GM19328 (cell line): Measurements from ENCODE around the gene SLC18A3.

ENCODE experiments used
- ATAC-seq: cut with Tn5 transposase; IDR thresholded peaks from one replicate; pipeline ENCODE4 v1.9.1; 2021; ENCODE audit warnings: mild to moderate bottlenecking, moderate library complexity; ENCODE audit not compliant: unreplicated experiment

The SLC18A3 gene

DNA sequence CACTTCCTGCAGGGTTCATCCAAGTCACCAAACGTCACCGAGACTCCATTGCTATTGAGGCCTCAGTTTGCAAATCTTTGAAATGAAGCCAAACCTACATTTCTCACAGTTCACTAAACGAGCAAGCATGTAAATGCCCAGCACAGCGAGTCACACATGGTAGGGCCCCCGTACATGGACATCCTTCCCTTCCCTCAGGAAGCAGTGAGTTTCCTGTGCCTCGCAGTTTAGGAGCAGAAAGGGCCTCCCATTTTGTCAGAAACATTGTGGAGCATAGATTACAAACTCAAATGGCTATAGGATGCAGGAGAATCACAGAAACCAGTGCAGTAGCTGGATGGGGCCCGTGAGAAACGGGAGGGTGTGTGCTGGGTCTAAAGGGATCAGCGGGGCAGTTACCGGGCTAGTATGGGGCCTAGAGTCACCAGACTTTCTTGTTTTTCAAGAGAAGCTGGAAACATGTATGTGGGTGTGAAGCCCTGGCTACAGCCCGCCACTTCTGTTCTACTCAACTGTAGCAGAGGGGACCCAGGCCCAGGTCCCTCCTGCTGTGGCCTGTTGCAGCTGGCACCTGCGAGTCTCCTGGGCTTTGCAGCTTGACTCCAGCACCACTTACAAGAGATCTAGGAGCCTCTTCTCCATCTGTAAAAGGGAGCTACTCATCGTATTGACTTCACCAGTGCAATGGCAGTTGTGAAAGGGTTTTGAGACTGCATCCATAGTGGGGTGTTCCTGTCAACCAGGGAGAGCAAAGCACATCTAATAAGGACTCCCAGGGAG lies 14.2 kb upstream of the SLC18A3 start:
- no peak for ATAC-seq

DNA sequence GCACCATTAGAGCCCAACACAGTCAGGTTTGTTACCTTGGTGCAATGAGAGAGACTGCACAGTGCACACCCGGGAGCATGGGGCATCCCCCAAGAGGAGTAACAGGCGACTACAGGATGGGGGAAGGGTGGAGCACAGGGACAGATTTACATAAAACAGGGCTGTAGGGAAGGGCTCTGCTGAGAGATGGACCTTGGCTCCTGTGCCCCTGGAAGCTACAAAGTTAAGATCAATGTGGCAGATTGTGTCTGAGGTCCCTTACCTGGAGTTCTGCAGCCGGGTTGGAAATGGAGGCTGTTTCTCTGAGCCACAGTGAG lies 13.7 kb upstream of the SLC18A3 start:
- ATAC-seq, result no peak

DNA sequence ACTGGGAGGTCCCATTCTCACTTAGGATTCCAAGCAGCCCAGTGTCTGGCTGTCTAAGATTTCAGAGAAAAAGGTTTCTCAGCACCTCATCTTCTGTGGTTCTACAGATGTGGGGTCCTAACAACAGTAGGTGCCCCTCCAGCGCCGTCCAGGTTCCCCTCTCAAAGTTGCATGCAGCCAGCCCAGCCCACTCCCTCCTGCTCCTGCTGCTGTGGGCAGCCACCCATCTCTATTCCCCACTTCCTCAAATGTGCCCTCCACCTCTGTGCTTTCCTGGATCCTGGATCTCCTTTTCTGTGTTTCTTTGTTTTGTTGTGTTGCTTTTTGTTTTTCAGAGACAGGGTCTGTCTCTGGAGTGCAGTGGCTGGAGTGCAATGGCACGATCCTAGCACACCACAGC lies 13.3 kb upstream of the SLC18A3 start:
- no peak for ATAC-seq

DNA sequence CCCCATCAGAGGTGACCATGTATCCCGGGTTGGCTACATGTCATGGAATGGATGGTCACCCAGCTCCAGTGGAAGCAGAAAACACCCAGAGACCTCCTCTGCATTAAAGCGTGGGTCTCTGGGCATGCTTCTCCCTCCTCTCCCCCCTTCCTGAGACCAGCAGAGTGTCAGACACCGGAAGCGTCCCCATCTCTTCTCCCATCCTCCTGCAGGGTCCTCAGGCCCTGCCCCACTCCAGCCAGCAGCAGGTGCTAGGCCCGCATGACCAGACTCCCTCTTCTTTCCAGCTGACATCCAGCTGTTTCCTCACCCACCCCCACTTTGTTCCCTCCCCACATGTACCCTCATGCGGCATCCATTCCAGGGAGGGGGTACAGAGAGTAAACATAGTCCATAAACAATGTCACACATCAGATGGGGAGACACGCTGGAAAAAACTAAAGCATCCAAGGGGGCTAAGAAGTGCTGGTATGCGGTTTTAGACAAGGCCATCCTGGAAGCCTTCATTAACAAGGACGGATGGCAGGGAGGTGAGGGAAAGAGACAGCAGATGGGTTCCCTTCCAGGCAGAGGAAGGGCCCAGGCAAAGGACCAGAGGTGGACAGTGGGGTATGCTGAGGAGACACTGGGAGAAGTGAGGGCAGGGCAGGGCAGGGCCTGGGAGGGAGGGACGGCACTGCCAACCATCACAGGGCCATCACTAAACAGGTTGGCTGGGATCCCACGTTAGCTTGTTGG lies 12.5 kb upstream of the SLC18A3 start:
- no peak for ATAC-seq

DNA sequence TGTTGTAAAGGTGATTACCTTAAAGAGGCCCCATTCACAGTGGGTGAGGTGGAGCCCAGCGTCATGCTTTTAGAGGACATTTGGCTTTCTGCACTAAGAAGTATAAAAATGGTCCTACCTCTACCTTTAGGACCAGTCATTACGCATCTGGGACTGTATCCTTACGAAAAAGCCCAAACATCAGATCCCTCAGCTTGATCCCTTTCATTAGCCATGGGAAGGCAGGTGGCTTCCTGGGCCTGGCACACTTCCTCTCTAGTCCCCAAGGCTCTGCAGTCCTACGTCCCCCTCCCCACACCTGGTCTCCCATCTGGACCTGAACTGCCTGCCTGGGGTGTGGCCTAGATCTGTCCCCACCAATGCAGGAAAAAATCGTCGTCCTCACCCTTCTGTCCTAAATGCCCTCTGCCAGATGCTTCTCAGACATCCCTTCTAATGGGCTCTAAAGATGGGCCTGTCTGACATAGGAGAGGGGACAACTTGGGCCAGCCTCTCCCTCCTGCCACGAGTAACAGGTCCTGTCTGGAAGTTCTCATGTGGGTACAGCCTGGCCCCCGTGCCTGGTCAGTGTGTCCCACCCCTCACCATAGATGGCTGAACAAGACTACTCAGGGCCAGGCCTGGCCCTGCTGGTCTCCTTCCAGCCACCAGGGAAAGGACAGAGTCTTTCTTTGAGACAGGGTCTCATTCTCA lies 11.8 kb upstream of the SLC18A3 start:
- no peak for ATAC-seq

DNA sequence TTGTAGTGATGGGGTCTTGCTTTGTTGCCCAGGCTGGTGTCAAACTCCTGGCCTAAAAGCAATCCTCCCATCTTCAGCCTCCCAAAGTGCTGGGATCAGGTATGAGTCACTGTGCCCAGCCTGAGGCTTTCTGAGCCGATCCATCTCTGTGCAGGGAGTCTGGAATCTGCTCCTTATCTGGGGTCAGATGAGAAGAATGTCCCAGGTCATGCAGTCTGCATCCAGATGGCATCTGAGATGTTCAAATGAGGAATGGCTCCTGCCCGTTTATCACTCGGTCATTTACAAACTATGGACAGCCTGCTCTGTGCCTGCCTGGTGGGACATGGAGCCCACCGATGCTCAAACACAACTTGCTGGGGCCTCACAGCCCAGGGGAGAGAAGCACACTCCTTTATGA lies 11.1 kb upstream of the SLC18A3 start:
- ATAC-seq, result no peak

DNA sequence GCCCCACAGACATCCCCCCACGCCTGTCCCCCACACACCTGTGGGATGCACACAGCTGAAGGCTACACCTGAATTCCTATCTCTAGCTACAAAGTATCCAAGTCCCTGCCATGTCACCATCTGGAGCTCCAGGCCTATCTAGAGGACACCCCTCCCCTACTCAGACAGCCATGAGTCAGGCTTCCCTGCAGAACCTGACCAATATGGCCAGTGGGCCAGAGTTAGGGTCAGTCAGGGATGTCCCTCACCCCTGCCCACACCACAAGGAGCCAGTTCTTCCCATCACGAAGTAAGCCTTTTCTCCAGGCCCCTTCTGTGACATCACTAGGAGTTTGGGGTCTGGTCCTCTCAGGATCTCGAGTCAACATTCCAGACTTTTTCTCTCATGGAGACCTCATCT lies 10.6 kb upstream of the SLC18A3 start:
- no peak for ATAC-seq

DNA sequence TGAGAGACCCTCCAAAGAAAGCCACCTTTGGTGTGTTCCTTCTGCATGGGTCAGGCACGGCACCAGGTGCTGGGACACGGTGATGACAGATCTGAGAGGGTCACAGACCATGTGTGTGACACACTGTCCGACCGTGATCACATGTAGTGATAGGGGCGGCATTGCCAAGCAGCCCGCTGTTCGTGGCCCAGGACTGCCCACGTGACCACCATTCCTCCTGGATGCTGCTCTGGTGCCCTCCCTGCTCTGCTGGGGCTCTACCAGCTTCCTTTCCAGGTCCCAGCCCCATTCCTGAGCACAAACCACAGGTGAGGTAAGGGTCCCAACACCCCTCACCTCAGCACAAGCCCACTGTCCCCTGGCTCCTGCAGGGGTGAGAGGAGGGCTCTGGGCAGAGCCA lies 10.1 kb upstream of the SLC18A3 start:
- ATAC-seq, result no peak

DNA sequence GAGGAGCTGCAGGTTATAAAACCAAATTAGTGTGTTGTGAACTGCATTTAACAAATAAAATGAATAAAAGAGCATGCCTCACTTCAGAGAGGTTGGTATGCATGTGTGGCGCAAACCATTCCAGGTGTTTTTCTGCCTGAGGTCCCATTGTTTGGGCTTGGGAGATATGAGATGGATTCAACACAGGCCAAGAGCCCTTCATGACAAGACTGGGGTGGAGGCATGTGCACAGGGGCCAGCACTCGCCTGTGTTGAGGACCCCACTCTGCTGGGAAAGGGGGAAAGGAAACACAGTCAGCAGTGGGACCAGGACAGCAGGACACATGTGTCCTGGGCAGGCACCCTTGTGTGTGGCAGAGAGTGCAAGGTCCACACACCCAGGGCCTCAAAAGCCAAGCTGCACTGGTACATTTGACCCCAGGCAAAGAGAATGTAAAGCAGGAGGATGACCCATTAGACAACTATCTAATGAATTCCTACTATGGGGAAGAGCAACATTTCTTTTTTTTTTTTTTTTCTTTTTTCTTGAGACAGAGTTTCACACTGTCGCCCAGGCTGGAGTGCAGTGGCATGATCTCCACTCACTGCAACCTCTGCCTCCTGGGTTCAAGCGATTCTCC lies 9.2 kb upstream of the SLC18A3 start:
- no peak for ATAC-seq

DNA sequence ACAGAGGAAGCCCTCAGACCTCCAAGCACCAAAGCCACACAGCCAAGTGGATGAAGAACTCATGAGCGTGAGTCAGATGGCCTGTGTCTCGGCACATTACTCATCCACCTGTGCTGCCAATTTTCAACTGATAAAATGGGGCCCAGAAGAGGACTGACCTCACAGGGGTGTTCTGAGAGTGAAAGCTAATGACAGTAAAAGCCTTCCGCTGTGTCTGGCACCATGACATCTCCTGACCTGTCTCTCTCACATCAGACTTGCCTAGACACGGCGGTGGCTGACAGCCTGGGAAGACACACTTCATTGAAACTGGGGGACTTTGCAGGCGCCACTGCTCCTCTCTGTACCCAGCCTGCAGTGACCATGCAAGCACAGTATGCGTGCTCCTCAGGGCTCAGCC lies 8.3 kb upstream of the SLC18A3 start:
- no peak for ATAC-seq

DNA sequence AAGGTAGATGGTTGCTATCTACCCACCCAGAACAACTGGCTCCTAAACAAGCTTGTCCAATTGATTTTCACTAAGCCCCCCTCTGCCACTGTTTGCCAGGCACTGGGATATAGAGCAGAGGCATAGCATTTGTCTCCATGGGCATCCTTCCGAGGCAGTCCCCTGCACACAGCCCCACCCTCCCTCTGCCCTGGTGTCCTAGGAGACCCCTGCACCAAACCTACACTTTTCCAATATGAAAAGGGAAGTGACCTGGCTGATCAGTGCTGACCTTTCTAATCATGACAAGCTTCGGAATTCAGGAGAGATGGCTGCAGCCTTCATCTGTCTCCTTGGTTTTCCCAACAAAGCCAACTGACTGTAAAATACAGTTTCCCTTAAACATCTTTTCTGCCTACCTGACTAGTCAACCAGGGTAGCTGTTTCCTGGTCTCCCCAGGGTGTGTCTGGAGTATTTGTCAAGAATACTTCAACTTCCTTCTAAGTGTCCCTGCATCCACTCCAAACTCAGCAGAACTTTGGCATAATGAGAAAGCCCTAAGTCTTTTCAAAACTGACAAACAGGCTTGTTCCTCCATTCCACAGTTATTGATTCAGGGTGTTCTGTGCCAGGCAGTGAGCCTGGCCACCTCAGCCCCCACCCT lies 7.6 kb upstream of the SLC18A3 start:
- ATAC-seq, result no peak

DNA sequence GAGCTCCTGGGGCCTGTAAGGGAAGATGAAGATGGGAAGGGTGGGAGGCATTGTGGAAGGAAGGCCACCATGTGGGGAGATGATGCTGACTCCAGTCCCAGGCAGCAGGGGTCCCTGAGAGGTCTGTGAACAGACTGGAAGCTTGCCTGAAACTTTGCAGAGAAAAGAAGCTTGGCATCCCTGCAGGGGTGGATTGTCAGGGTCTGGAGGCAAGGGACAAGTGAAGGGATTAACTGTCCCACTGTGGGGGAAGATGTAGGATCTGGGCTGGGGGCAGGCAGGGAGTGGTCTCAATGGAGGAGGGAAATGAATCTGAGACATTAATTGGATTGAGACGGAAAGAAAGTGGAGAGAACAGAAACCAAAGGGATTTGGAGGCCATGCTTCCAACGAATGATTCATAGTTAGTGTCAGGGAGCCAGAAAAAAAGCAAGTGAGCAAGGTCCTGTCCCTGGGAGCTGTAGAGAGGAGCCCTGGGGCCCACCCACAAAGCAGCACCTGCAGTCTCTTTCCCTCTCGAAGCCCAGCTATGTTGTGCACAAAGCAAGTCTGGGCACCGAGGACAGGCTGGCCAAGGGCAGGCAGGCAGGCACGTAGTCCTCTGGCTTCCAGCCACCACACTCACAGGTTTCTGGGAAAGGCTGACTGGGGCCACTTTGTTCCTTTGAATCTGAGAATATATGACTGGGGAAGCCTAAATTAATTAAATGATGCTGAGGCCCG lies 4.7 kb upstream of the SLC18A3 start:
- ATAC-seq, result no peak

DNA sequence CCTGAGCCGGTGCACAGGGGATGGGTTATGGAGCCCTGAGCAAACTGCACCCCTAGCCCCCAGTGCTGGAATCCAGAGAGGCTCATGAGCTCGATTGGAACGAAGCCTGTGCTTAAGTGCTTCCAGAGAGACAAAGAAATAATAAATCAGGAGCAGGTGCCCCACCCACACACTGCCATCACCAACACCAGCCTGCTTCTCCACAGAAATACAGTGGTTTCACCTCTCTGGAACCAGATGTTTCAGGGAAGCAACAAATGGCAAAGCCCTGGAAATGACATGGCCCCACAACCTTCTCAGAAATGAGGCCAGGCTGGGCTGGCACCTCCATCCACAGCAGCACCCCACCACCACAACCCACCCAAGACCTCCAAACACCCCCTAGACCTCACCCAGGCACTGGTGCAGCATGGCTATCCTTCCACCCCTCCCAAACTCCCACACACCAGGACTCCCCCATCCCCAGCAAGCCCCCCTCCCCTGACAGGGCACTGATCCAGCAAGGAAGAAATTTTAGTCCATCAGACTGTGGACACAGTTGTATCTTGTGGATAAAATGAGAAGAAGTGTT lies 4.1 kb upstream of the SLC18A3 start:
- ATAC-seq, result no peak

DNA sequence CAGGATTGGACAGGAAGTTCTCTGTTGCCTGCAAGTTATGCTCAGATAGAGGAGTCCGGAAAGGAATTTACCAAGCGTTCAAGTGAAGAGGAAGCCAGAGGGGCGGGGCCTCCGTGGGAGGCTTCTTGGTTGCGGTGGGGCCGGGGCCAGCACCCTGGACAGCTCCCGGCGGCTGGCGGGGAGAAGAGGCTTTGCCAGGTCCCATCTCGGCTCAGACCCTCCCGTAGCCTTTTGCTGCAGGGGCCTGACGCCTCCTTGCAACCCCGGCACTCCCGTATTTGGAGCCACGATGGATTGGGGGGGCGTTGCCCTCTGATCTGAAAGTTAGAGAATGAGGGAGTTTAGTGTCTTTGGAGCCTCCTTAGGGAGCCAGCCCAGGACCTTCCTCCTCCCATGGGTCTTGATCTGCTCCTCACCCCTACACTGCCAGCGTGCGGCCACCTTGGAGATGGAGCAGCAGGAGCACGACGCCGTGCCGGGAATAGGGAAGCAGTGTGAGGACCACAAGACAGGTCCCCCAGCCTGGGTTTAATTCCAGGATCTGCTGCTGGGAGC lies 3.1 kb upstream of the SLC18A3 start:
- no peak for ATAC-seq

DNA sequence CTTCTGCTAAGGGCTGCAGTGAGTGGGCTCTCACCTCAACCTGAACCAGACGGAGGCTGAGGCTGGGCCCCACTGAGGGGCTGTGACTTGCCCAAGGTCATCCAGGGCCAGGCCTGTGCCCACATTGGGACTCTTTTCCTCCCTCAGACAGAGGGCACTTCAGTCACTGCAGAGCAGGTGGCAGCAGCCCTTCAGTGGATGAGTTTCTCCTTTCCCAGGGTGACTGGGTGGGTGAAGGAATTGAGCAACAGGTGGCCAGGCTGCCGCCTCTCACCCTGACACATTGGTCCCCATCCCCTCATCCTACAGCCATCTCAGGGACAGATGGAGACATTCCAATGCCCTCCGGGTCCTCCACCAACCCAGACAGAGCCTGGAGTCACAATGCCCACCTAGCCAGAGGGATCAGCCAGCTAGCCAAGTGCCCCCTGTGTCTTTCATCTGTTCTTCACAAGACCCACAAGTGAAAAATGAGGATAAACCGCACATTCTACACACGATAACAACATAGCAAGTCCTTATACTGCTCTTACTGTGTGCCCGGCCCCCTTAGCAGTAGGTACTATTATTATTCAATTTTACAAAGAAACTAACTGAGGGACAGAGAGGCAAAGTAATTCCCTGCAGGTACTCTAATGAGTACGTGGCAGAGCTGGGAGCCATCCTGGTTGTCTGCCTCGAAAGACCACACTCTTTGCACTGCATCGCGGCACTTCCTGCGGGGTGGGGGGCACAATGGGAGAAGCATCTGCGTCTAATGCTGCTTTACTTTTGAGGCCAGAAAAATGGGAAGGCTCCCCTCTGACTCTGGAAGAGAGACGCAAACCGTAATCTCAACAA lies 1.7 kb upstream of the SLC18A3 start:
- no peak for ATAC-seq

DNA sequence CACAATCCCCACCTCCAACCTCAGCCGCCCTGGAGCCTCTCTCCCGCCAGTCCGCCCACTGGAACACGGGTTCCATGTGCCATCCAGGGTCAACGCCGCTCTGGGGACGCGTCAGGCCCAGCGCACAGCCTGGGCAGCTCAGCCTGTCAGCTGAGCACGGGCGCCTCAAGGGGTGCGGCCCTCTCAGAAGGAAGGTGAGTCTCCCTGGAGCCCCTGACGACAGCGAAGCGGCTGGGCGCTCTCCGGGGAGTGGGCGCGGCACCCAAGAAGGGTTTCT lies 1.2 kb upstream of the SLC18A3 start:
- no peak for ATAC-seq

DNA sequence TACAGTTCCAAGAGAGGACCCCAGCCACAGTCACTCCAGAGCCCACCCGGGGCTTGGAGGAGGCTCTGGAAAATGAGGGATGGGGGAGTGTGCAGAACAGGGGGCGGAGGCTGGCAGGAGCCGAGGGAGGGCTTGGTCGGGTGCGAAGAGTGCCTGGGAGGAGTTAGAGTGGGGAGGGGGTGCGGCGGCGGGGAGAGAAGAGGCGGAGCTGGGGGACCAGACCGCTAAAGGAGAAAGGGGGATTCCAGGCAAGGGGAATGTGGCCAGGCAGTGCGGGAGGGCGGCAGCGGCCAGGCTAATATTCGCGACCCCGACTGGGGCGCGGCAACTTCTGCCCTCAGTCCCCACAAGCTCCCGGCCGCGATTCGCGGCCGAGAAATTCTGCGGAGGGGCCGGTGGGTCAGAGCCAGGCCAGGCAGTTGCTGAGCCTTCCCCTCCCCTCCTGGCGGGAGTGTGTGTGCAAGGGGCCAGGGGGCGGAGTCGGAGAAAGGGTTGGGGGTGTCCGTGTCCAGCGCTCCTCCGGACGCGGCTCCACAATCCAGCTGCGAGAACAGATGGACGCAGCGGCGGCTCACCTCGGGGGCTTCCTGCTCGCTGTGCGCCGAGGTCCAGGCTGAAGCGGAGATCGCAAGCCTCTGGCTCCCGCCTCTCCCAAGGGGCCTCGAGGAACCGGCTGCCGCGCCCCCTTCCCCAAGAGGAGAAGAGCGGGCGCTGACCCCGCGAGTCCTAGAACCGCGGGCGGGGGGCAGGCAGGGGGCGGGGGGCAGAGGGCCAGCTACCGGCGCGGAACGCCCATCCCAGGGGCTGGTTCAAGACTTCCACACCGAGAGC lies 612 bp upstream of the SLC18A3 start:
- ATAC-seq, result no peak

DNA sequence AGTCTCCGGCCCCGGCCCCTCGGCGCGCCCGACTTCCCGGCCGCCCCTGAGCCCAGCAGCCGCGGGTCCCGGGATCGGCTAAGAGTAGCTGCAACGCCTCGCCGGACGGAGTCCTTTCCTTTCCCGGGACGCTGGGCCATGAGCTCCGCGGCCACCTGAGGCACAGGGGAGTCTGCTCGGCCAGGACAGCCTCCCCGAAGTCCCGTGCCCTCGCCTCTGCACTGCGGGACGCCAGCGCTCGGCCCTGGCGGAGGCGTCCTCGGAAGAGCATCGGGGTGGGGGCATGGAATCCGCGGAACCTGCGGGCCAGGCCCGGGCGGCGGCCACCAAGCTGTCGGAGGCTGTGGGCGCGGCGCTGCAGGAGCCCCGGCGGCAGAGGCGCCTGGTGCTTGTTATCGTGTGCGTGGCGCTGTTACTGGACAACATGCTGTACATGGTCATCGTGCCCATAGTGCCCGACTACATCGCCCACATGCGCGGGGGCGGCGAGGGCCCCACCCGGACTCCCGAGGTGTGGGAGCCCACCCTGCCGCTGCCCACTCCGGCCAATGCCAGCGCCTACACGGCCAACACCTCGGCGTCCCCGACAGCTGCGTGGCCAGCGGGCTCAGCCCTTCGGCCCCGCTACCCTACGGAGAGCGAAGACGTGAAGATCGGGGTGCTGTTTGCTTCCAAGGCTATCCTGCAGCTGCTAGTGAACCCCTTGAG lies 502 bp downstream of the SLC18A3 start:
- ATAC-seq, result no peak
